Karpas-422 (cell line): ENCODE data around the gene OR6C65. TPM values are rescaled to one million over a fixed set of nuclear protein-coding genes. Genes with fewer than 3 reads are reported as not detected.
"Not testable (repeated sequence)": the region's sequence is repeated elsewhere in the genome, so short reads cannot be mapped to it uniquely, and the experiment has no call there.

Experiments
- DNase-seq: peaks from one replicate; pipeline ENCODE4 v3.0.0-alpha.2; 2015
- H2AFZ ChIP-seq: fragments of 200-600 bp; sonication (generic); 2 replicates; pipeline ENCODE4 v1.6.1; 2014; ENCODE audit warnings: antibody characterized with exemption, low read length, mixed read lengths
- H3K27ac ChIP-seq: fragments of 200-600 bp; sonication (generic); 2 replicates; pipeline ENCODE4 v1.5.1; 2014; ENCODE audit warnings: mild to moderate bottlenecking, low read length, moderate library complexity
- H3K27me3 ChIP-seq: fragments of 200-600 bp; sonication (generic); 2 replicates; pipeline ENCODE4 v1.6.1; 2014; ENCODE audit warnings: low read length, mixed read lengths
- H3K36me3 ChIP-seq: fragments of 200-600 bp; sonication (generic); 2 replicates; pipeline ENCODE4 v1.6.1; 2014; ENCODE audit warnings: low read length, mixed read lengths; ENCODE audit not compliant: insufficient read depth
- H3K4me1 ChIP-seq: fragments of 200-600 bp; sonication (generic); 2 replicates; pipeline ENCODE4 v1.6.1; 2014; ENCODE audit warnings: mild to moderate bottlenecking, low read length, mixed read lengths
- H3K4me2 ChIP-seq: fragments of 200-600 bp; sonication (generic); 2 replicates; pipeline ENCODE4 v1.6.1; 2014; ENCODE audit warnings: low read length, low read depth, mild to moderate bottlenecking; ENCODE audit not compliant: poor library complexity, severe bottlenecking
- H3K4me3 ChIP-seq: fragments of 200-600 bp; sonication (generic); 2 replicates; pipeline ENCODE4 v1.5.1; 2014; ENCODE audit warnings: mild to moderate bottlenecking, antibody characterized with exemption, low read length, mixed read lengths
- H3K79me2 ChIP-seq: fragments of 200-600 bp; sonication (generic); 2 replicates; pipeline ENCODE4 v1.6.1; 2014; ENCODE audit warnings: mild to moderate bottlenecking, low read length, mixed read lengths
- H3K9ac ChIP-seq: fragments of 200-600 bp; sonication (generic); 2 replicates; pipeline ENCODE4 v1.6.0; 2014; ENCODE audit warnings: low read length
- H3K9me2 ChIP-seq: fragments of 200-600 bp; sonication (generic), shearing (Covaris generic); replicated peaks from 2 replicates; pipeline ENCODE4 v1.6.0; 2014; ENCODE audit warnings: mild to moderate bottlenecking, low read length, moderate library complexity; ENCODE audit not compliant: insufficient read depth
- H3K9me3 ChIP-seq: fragments of 300-700, 200-600 bp; sonication (generic); 2 replicates; pipeline ENCODE4 v1.6.1; 2014; ENCODE audit warnings: low read length, mixed read lengths
- H4K20me1 ChIP-seq: fragments of 200-600 bp; sonication (generic); 2 replicates; pipeline ENCODE4 v1.6.1; 2014; ENCODE audit warnings: mild to moderate bottlenecking, antibody characterized with exemption, low read length, low read depth; ENCODE audit not compliant: insufficient read depth
- total RNA-seq: library from RNA; depleted of rRNA; stranded (reverse); fragments of >200 nt; shearing (Covaris generic); gene quantifications from 2 replicates; pipeline ENCODE4 v1.2.3, GENCODE V29; 2014; ENCODE audit warnings: low replicate concordance; rRNA removed

Gene OR6C65
- not detected in 2 replicates for total RNA-seq

DNA sequence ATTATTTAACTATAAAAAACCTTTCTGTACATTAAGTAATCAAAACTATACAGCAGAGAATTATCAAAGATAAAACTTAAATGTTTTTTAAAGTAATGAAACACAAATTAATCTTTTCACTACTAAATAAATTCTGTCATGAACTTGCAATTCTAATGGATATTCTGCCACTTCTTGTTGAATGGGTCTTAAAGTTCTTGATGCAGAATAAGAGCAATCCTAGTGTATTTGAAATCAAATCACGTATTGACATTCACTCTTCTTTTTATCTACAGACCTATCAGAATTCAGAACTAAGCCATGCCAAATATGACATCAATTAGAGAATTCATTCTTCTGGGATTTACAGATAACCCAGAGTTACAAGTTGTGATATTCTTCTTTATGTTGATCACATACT is at the start of gene OR6C65:
Gene OR6C65 (plus strand): TSS at position 301 of the 400 bp plus-strand sequence. CDS start 0 bp downstream, at position 301.
- H3K9ac ChIP-seq, result no peak within 1 kb of the TSS
- no peak within 1 kb of the TSS for H2AFZ ChIP-seq
- no peaks in the 10 kb centered on the region for H3K79me2 ChIP-seq
- no peaks in the 10 kb centered on the region for H3K36me3 ChIP-seq
- H3K9me3 ChIP-seq, result no peaks in the 10 kb centered on the region
- H3K9me2 ChIP-seq, result no peaks in the 10 kb centered on the region
- H3K4me3 ChIP-seq, result no peak within 1 kb of the TSS
- H3K27ac ChIP-seq, result no peak within 1 kb of the TSS
- DNase-seq, result no peak
- no peak within 1 kb of the TSS for H3K4me2 ChIP-seq
- no peaks in the 10 kb centered on the region for H3K4me1 ChIP-seq
- no peaks in the 10 kb centered on the region for H3K27me3 ChIP-seq
- no peaks in the 10 kb centered on the region for H4K20me1 ChIP-seq

DNA sequence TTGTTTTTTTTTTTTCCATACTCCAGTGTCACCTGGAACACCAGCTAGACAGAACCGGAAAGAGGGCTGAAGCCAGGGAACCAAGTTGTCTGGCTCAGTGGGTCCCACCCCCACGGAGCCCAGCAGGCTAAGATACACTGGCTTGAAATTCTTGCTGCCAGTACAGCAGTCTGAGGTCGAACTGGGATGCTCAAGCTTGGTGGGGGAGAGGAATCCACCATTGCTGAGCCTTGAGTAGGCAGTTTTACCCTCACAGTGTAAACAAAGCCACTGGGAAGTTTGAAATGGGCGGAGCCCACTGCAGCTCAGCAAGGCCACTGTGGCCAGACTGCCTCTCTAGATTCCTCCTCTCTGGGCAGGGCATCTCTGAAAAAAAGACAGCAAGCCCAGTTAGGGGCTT is 45.0 kb upstream of the OR6C65 start:
- H3K4me2 ChIP-seq, H3K27ac ChIP-seq, DNase-seq, H3K79me2 ChIP-seq, H3K27me3 ChIP-seq, H3K4me1 ChIP-seq, H3K9me2 ChIP-seq, H2AFZ ChIP-seq, H3K4me3 ChIP-seq, H3K9ac ChIP-seq, H3K36me3 ChIP-seq, H4K20me1 ChIP-seq, H3K9me3 ChIP-seq: not testable (repeated sequence)

DNA sequence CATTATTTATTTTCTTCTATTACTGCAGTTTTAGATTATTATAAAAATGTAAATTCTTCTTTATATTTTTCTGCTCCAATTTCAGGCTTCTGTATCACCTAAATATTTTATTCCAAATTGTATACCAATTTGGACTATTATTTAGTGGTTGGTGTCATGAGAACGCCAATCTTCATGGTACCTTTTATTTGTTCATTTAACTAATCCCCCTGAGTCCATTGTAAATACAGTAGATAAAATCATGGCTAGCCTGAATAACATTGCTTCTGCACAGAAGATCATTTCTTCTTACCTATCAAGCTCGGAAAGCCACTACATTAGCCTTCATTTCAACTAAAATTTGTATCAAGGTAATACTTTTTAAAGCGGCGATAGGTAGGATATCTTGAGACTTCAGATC is 37.7 kb upstream of the OR6C65 start, which contains the start of gene OR6C75:
Gene OR6C75 (plus strand): TSS at position 301 of the 400 bp plus-strand sequence. CDS start 2,136 bp downstream, outside the sequence.
- Histone ChIP-seq H3K27me3 (no peaks in the 10 kb centered on the region), H3K4me2 (no peak within 1 kb of the TSS), H3K9ac (no peak within 1 kb of the TSS), H3K9me3 (no peaks in the 10 kb centered on the region), H3K4me1 (no peaks in the 10 kb centered on the region), H3K36me3 (no peaks in the 10 kb centered on the region), H4K20me1 (no peaks in the 10 kb centered on the region), H3K4me3 (no peak within 1 kb of the TSS), H3K79me2 (no peaks in the 10 kb centered on the region), H3K9me2 (no peaks in the 10 kb centered on the region), H3K27ac (no peak within 1 kb of the TSS), H2AFZ (no peak within 1 kb of the TSS)
- no peak for DNase-seq

DNA sequence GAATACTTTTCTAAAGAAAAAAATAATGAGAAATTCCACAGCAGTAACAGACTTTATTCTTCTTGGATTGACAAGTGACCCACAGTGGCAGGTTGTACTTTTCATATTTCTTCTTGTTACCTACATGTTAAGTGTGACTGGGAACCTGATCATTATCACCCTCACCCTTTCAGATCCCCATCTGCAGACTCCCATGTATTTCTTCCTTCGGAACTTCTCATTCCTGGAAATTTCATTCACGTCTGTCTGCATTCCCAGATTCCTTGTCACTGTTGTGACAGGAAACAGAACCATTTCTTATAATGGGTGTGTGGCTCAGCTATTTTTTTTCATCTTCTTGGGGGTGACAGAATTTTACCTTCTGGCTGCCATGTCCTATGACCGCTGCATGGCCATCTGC is 35.2 kb upstream of the OR6C65 start:
- Histone ChIP-seq H3K4me1 (no peaks in the 10 kb centered on the region), H4K20me1 (no peaks in the 10 kb centered on the region), H3K36me3 (no peaks in the 10 kb centered on the region), H3K4me2 (no peak overlapping the region), H3K27ac (no peak overlapping the region), H3K9me2 (no peaks in the 10 kb centered on the region), H3K9me3 (no peaks in the 10 kb centered on the region), H3K79me2 (no peaks in the 10 kb centered on the region), H3K4me3 (no peak overlapping the region), H3K9ac (no peak overlapping the region), H3K27me3 (no peaks in the 10 kb centered on the region), H2AFZ (no peak overlapping the region)
- DNase-seq, result no peak

DNA sequence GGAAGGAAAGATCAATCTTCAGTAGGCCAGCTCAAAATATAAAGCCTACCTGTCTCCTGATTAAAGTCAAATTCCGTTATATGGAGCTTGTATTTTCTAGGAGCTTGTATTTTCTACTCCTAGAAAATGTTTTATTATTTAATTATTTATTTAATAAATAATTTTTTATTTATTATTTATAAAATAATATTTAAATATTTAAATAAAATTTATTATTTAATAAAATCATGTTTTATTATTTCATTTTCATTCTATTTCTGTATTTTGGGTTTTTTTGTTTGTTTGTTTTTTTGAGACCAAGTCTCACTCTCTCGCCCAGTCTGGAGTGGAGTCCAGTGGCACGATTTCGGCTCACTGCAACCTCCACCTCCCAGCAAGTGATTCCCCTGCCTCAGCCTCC is 27.8 kb upstream of the OR6C65 start:
- no peak overlapping the region for H3K9ac ChIP-seq
- no peaks in the 10 kb centered on the region for H3K36me3 ChIP-seq
- H3K4me3 ChIP-seq, result no peak overlapping the region
- no peak for DNase-seq
- H3K79me2 ChIP-seq, result no peaks in the 10 kb centered on the region
- no peak overlapping the region for H3K27ac ChIP-seq
- H2AFZ ChIP-seq, result no peak overlapping the region
- H3K4me1 ChIP-seq, result no peaks in the 10 kb centered on the region
- no peaks in the 10 kb centered on the region for H3K9me2 ChIP-seq
- H3K4me2 ChIP-seq, result no peak overlapping the region
- no peaks in the 10 kb centered on the region for H3K27me3 ChIP-seq
- no peaks in the 10 kb centered on the region for H3K9me3 ChIP-seq
- H4K20me1 ChIP-seq, result no peaks in the 10 kb centered on the region

DNA sequence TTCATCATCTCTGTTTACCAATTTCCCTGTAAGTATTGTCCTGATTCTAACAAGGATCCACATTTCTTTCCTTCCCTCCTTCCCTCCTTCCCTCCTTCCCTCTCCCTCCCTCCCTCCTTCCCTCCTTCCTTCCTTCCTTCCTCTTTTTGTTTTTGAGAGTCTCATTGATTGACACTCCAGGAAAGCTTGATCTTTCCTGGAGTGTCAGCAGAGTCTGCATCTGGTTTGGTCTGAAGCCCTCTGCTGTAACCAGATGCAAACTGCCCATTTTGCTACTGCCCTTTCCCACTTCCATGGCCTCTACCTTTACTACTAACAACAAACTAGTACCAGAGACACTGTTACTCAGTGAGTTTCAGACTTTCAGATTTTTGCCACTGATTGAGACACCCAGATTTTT is 14.4 kb upstream of the OR6C65 start:
- Histone ChIP-seq H2AFZ (no peak overlapping the region), H3K4me2 (no peak overlapping the region), H3K27ac (no peak overlapping the region), H4K20me1 (no peaks in the 10 kb centered on the region), H3K9me3 (no peaks in the 10 kb centered on the region), H3K9ac (no peak overlapping the region), H3K4me1 (no peaks in the 10 kb centered on the region), H3K4me3 (no peak overlapping the region), H3K79me2 (no peaks in the 10 kb centered on the region), H3K9me2 (no peaks in the 10 kb centered on the region), H3K36me3 (no peaks in the 10 kb centered on the region), H3K27me3 (no peaks in the 10 kb centered on the region)
- no peak for DNase-seq

DNA sequence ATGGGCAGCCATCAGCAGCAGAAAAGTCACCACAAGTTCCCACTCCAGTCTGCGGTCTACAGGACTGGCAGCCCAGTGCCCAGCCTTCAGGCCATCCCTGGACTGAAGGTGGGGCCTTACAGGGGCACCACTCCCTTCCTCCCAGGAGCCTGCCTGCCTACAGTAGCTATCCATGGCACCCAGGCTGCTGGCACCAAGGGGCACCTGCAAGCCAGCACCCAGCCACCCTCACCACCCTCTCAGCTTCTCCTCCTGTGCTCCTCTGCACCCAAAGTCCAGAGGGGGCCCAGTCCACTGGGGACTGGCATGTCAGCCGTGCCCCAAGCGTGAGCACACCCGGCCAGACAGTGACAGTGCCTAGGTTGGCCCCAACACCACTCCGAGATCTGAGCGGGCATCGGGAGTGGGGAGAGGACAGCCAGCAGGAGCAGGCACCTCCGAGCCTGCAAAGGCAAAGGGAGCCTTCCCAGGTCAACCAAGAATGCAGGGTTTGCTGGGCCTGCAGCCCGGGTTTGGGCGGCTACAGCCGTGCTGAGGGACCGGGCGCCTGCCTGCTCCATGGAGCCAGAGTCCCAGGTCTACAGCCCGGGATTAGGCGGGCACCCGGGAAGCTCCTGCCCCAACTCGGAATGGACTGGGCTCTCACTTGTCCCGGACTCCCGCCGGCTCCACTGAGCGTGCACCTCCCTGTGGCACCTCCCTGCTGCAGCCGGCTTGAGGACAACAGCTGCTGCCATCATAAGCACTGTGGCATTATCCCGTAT is 8.1 kb upstream of the OR6C65 start:
- H3K79me2 ChIP-seq, result no peaks in the 10 kb centered on the region
- no peak overlapping the region for H3K4me3 ChIP-seq
- no peak overlapping the region for H3K9ac ChIP-seq
- H4K20me1 ChIP-seq, result no peaks in the 10 kb centered on the region
- no peak overlapping the region for H3K4me2 ChIP-seq
- H3K9me3 ChIP-seq, result no peaks in the 10 kb centered on the region
- H3K27me3 ChIP-seq, result no peaks in the 10 kb centered on the region
- no peaks in the 10 kb centered on the region for H3K4me1 ChIP-seq
- H3K9me2 ChIP-seq, result no peaks in the 10 kb centered on the region
- no peak for DNase-seq
- no peaks in the 10 kb centered on the region for H3K36me3 ChIP-seq
- H2AFZ ChIP-seq, result no peak overlapping the region
- no peak overlapping the region for H3K27ac ChIP-seq

DNA sequence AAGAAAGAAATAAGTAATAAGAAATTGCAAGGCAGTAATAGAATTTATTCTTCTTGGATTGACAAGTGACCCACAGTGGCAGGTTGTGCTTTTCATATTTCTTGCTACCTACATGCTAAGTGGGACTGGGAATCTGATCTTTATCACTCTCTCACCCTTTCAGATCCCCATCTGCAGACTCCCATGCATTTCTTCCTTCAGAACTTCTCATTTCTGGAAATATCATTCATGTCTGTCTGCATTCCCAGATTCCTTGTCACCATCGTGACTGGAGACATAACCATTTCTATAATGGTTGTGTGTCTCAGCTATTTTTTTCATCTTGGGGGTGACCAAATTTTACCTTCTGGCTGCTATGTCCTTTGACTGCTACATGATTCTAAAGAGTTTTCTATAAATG is 4.0 kb upstream of the OR6C65 start:
- H4K20me1 ChIP-seq, result no peaks in the 10 kb centered on the region

More for the DNA sequence above, 4.0 kb upstream of the OR6C65 start:
- H2AFZ ChIP-seq, result no peak overlapping the region
- H3K36me3 ChIP-seq, result no peaks in the 10 kb centered on the region
- no peak overlapping the region for H3K27ac ChIP-seq
- no peak for DNase-seq
- no peaks in the 10 kb centered on the region for H3K27me3 ChIP-seq
- H3K9me3 ChIP-seq, result no peaks in the 10 kb centered on the region
- no peaks in the 10 kb centered on the region for H3K79me2 ChIP-seq
- no peaks in the 10 kb centered on the region for H3K4me1 ChIP-seq
- no peaks in the 10 kb centered on the region for H3K9me2 ChIP-seq
- no peak overlapping the region for H3K4me3 ChIP-seq
- H3K9ac ChIP-seq, result no peak overlapping the region
- no peak overlapping the region for H3K4me2 ChIP-seq
